Epithelial cell of proximal tubule (primary cell): Measurements from ENCODE around the gene DENND1C. TPM values are rescaled to one million over a fixed set of nuclear protein-coding genes. Genes with fewer than 3 reads are reported as not detected.

ENCODE experiments used
- DNase-seq: peaks from one replicate; pipeline ENCODE4 v3.0.0-alpha.2; 2011; ENCODE audit warnings: low read depth
- H3K4me3 ChIP-seq: 2 replicates; pipeline ENCODE4 v1.5.1; 2011; ENCODE audit warnings: low read depth, mild to moderate bottlenecking, low read length
- total RNA-seq: library from RNA; depleted of rRNA; stranded (reverse); fragments of >200 nt; gene quantifications from 2 replicates; pipeline ENCODE4 v1.2.3, GENCODE V29; 2015
- TF ChIP-seq, protein P1 (sequence below): conservative IDR thresholded peaks from 2 replicates; pipeline ENCODE4 v1.5.1; 2012; ENCODE audit warnings: low read depth, mild to moderate bottlenecking, low read length

DENND1C gene
- total RNA-seq, 1 donor from 2014 or later: 4.4 TPM

DNA sequence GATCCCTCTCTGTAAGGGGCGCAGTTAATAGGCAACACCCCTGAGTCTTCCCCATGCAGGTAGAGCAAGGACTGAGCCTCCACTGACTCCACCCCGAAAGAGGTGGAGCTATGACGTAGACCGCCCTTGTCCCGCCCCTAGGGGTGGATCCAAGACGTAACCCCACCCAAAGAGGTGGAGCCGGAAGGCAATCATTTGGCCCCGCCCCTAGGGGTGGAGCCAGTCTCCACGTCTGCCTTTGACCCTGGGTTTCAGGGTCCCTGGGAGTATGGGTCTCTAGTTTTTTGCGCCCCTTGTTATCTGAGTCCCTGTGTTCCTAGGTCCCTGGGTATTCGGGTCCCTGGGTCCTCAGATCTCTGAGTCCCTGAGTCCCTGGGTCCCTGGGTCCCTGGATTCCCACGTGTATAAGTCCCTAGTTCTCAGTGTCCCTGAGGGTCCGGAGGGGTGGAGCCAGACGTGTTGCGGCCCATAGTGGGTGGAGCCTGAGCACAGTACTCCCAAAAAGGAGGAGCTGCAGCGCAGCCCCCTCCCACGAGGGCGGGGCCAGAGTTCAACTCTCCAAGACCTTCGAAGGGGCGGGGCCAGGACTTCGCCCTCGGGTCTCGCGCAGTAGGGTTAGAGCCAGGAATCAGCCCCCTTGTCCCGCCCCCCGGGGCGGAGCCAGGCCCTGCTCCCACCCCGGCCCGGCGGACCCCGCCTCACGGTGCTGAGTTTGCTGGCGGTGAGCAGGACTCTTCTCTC lies 5.3 kb downstream of the DENND1C start:
- DNase-seq: peak; percentile 66
- TF ChIP-seq, protein P1, sequence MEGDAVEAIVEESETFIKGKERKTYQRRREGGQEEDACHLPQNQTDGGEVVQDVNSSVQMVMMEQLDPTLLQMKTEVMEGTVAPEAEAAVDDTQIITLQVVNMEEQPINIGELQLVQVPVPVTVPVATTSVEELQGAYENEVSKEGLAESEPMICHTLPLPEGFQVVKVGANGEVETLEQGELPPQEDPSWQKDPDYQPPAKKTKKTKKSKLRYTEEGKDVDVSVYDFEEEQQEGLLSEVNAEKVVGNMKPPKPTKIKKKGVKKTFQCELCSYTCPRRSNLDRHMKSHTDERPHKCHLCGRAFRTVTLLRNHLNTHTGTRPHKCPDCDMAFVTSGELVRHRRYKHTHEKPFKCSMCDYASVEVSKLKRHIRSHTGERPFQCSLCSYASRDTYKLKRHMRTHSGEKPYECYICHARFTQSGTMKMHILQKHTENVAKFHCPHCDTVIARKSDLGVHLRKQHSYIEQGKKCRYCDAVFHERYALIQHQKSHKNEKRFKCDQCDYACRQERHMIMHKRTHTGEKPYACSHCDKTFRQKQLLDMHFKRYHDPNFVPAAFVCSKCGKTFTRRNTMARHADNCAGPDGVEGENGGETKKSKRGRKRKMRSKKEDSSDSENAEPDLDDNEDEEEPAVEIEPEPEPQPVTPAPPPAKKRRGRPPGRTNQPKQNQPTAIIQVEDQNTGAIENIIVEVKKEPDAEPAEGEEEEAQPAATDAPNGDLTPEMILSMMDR: no peak
- H3K4me3 ChIP-seq: peak overlapping the region; percentile 53

DNA sequence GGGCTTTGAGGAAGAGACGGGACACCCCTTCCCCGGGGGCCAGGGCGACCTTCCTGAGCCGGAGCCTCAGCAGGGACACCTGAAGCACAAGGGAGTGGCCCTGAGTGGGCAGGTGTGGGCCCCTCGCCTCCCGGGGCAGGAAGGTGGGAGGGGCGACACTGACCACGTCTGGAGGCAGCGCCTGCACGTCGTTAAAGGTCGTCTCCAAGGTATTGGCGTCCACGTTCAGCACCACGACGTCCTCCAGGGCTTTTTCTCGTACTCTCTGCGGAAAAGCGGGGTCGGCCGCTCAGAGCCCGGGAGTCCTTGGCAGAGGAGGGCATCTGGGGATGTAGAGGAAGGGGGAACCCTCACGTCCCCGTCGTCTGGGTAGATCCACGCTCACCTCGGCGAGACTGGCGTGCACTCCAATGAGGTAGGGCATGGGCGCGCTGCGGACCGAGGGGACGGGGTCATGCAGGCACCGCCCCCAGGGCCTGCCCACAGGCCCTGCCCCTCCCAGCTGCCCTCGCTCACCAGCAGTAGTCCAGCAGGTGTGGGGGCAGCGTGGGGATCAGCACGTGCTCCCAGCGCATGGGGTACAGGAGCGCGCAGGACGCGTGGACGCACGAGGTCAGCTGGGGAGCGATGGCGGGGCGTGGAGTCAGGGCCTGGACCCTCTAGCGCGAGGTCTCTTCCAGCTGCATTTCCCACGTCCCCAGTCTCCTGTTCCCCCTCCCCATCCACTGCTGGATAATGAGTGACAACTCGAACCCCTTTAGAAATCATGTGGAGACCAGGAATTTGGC lies 6.1 kb downstream of the DENND1C start:
- TF ChIP-seq, protein P1: no peak
- H3K4me3 ChIP-seq: peak overlapping the region; percentile 53
- DNase-seq: no peak

DNA sequence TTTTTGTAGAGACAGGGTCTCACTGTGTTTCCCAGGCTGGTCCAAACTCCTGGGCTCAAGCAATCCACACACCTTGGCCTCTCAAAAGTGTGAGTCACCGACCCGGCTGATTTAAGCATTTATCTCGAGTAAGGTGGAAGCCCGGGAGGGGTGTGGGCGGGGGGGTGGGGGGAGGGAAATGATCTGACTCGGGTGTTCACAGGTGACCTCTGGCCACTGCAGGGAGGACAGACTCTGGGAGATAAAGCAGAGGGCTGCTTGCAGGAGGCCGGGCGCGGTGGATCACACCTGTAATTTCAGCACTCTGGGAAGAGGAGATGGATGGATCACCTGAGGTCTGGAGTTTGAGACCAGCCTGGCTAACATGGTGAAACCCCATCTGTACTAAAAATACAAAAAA lies 7.9 kb downstream of the DENND1C start:
- TF ChIP-seq, protein P1: no peak
- DNase-seq: no peak
- no peak overlapping the region for H3K4me3 ChIP-seq

DNA sequence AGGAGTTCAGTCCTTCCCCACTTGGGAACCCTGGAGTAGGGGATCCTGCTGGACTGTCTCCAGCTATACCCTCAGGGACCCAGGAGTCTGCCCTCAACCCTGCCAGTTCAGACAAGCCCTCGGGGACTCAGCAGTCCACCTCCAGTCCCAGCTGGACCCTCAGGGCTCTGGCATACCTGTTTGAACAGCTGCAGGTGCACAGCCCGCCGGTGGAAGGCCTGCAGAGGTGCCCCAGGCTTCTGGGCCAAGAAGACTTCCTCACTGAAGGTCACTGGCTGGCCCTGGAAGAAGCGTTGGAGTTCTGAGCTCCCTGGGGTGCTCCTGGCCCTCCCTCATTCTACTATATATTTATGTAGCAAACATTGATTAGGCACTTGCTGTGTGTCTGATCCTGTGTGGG lies 8.9 kb downstream of the DENND1C start:
- TF ChIP-seq, protein P1: no peak
- no peak for DNase-seq
- H3K4me3 ChIP-seq: no peak overlapping the region

DNA sequence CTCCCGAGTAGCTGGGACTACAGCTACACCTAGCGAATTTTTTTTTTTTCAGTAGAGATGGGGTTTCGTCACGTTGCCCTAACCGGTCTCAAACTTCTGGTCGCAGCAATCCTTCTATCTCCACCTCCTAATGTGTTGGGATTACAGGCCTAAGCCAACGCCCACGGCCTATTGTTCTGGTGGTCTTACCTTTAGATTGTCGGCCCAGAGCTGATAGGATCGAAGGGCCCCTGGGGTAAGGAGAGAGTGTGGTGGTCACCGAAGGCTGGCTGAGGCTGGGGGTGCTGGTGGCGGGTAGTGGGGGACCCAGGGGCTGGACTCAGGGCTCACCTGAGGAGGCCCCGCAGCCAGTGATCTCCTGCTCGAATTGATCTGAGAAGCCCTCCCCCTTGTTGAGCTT lies 10.5 kb downstream of the DENND1C start:
- no peak overlapping the region for H3K4me3 ChIP-seq
- no peak for DNase-seq
- TF ChIP-seq, protein P1: no peak

DNA sequence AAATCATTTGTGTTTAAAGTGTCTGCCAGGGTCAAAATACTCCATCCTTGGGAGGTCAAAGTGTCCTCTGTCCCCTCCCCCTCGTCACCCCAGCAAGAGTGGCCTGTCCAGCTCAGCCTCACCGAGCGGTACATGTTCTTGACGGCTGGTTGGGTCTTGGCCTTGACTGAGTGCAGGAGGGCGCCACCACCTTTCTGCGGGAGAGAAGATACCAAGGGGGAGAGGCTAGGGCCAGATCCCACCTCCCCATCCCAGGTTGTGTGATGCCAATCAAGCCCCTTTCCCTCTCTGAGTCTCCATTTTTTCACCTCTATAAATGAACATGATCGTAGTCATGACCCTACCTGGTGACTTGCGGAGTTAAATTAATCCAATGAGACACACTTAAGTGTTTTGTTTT lies 11.4 kb downstream of the DENND1C start:
- TF ChIP-seq, protein P1: no peak
- DNase-seq: no peak
- H3K4me3 ChIP-seq: no peak overlapping the region
